MCF 10A (cell line): ENCODE data around the gene LATS2. TPM values are rescaled to one million over a fixed set of nuclear protein-coding genes. Genes with fewer than 3 reads are reported as not detected.

Experiments used
- BruUV-seq: library from RNA; stranded (reverse); fragments of 400-500 nt; replicated peaks from 2 replicates; lab custom pipeline; 2021; lab: Mats Ljungman, UMichigan
- CTCF ChIA-PET: fragments of 300-600 bp; sonication (Branson Sonifier 250); formaldehyde crosslinking; extraction: SDS; loops from one replicate; lab custom pipeline; 2021; ENCODE audit warnings: antibody characterized with exemption, inconsistent platforms; lab: Yijun Ruan, JAX
- POLR2A ChIA-PET: fragments of 300-600, 350-650 bp; sonication (Branson Sonifier 250); formaldehyde crosslinking; extraction: SDS; loops from one replicate; lab custom pipeline; 2020; ENCODE audit warnings: antibody characterized with exemption, inconsistent platforms; lab: Yijun Ruan, JAX
- DNase-seq: peaks from one replicate; pipeline ENCODE4 v3.0.0-alpha.2; 2018; ENCODE audit not compliant: unreplicated experiment
- H3K27ac Mint-ChIP-seq: one replicate; pipeline ENCODE4 v1.8.0; 2022; ENCODE audit warnings: mild to moderate bottlenecking, low read depth, mixed read lengths; ENCODE audit not compliant: unreplicated experiment
- H3K27me3 Mint-ChIP-seq: one replicate; pipeline ENCODE4 v1.8.0; 2022; ENCODE audit warnings: mixed read lengths; ENCODE audit not compliant: insufficient read depth, unreplicated experiment
- H3K36me3 Mint-ChIP-seq: one replicate; pipeline ENCODE4 v1.8.0; 2022; ENCODE audit warnings: mild to moderate bottlenecking, moderate library complexity, mixed read lengths; ENCODE audit not compliant: insufficient read depth, unreplicated experiment
- H3K4me1 Mint-ChIP-seq: one replicate; pipeline ENCODE4 v1.8.0; 2022; ENCODE audit warnings: mixed read lengths; ENCODE audit not compliant: insufficient read depth, unreplicated experiment
- H3K4me3 Mint-ChIP-seq: one replicate; pipeline ENCODE4 v1.8.0; 2022; ENCODE audit warnings: mild to moderate bottlenecking, moderate library complexity, mixed read lengths; ENCODE audit not compliant: unreplicated experiment
- H3K9me3 Mint-ChIP-seq: one replicate; pipeline ENCODE4 v1.8.0; 2022; ENCODE audit warnings: mixed read lengths; ENCODE audit not compliant: unreplicated experiment
- CTCF ChIP-seq: fragments of 200-600 bp; IDR thresholded peaks from one replicate; pipeline ENCODE4 v1.8.0; 2022; ENCODE audit warnings: antibody characterized with exemption, mild to moderate bottlenecking; ENCODE audit not compliant: unreplicated experiment
- intact Hi-C: fragments of 100-400 bp; cut with micrococcal nuclease; formaldehyde crosslinking; loops from 2 replicates; pipeline ENCODE4 v1.14.1; 2022
- total RNA-seq: library from RNA; stranded (reverse); gene quantifications from 2 replicates; pipeline ENCODE4 v1.2.3, GENCODE V29; 2022

The LATS2 gene
- total RNA-seq, 1 experiment from 2014 or later: 32.3 TPM

DNA sequence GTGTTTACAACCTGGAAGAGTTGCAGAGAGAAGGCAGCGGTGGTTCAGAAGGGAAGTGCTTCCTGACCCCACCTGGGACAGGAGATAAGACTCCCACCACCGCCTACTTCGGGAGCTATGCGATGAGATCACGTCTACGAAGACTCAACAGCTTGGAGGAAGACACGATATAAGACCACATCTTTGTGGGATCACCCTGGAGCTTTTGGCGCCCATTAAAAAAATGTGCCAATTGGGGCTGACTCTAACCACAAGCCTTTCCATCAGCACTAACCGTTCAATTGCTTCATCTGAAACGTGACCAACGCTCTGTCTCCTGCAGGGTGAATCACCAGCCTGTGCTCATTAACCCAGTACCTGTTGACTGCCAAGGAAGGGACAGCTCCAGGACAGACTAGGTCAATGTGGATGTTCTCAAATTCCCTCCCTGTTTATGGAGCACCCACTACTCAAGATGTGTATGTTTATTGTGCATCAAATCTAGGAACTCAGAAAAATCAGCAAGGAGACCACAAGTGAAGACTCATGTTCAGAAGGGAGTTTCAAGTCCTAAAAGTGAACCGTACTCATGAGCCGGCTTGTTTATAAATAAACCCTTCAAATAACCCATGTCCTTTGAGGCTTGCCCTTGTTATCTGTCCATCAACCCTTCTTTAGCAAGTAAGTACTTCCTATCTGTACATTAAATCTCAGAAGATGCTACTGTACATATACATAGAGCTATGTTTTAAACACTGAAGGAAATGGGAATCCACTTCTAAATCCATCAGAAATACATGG is 67.5 kb downstream of the LATS2 start:
- Mint-ChIP-seq H3K4me3 (no peak overlapping the region), H3K27me3 (no peaks in the 10 kb centered on the region), H3K4me1 (peaks cover 31% of the 10 kb centered on the region), H3K27ac (peak overlapping the region; percentile 56), H3K36me3 (peaks cover 45% of the 10 kb centered on the region), H3K9me3 (no peaks in the 10 kb centered on the region)
- ChIA-PET POLR2A (interaction anchor here (0.5 to 3.6 kb wide), 16 partner anchors 10 to 204 kb away, joined by 3 to 27 read pairs (median 6); partner anchors contain the start of genes LATS2, MRPL57 and SKA3), CTCF (interaction anchor here (0.6 to 1.8 kb wide), 8 partner anchors 18 to 819 kb away, joined by 3 to 4 read pairs (median 3); no protein-coding TSS in a partner anchor)
- no peak for TF ChIP-seq CTCF
- BruUV-seq: no TSS peak
- intact Hi-C loops: no loop called here
- DNase-seq: peak; percentile 92

GRCh38 chr13:20993211-20993610 is 68.2 kb downstream of the LATS2 start:
- DNase-seq: no peak
- ChIA-PET CTCF (interaction anchor here (0.5 to 1.8 kb wide), 5 partner anchors 17 to 484 kb away, joined by 3 to 4 read pairs (median 4); no protein-coding TSS in a partner anchor), POLR2A (interaction anchor here (0.7 to 3.6 kb wide), 14 partner anchors 11 to 184 kb away, joined by 3 to 27 read pairs (median 6); partner anchors contain the start of genes LATS2, MRPL57 and SKA3)
- BruUV-seq: no TSS peak
- no peaks in the 10 kb centered on the region for H3K9me3 Mint-ChIP-seq
- no peak overlapping the region for H3K4me3 Mint-ChIP-seq
- H3K4me1 Mint-ChIP-seq: peaks cover 31% of the 10 kb centered on the region
- peak overlapping the region; percentile 56 for H3K27ac Mint-ChIP-seq
- no peaks in the 10 kb centered on the region for H3K27me3 Mint-ChIP-seq
- H3K36me3 Mint-ChIP-seq: peaks cover 44% of the 10 kb centered on the region
- TF ChIP-seq CTCF: no peak
- intact Hi-C loops: no loop called here

- Mint-ChIP-seq H3K4me3 (no peak overlapping the region), H3K4me1 (peaks cover 31% of the 10 kb centered on the region), H3K36me3 (peaks cover 48% of the 10 kb centered on the region), H3K27ac (peak overlapping the region; percentile 91), H3K9me3 (no peaks in the 10 kb centered on the region), H3K27me3 (no peaks in the 10 kb centered on the region)
- DNase-seq: no peak
- TF ChIP-seq CTCF: no peak
- POLR2A ChIA-PET: interaction anchor here (1.1 to 1.8 kb wide), 2 partner anchors 11 to 23 kb away, joined by 3 to 5 read pairs; no protein-coding TSS in a partner anchor
- intact Hi-C loops: no loop called here
- CTCF ChIA-PET: interaction anchor here (0.6 kb wide), 2 partner anchors 120 to 184 kb away, joined by 3 to 4 read pairs; partner anchors contain the start of genes MRPL57 and SKA3
- no TSS peak for BruUV-seq
Observed at GRCh38 chr13:20991741-20992520, 69.5 kb downstream of the LATS2 start.
